ENCODE measurements around the gene RALB. TPM values are rescaled to one million over a fixed set of nuclear protein-coding genes. Genes with fewer than 3 reads are reported as not detected.

RALB gene
- total RNA-seq, 4 donors from 2014 or later, result 20.1 to 45.0 (median 30.4) TPM

DNA sequence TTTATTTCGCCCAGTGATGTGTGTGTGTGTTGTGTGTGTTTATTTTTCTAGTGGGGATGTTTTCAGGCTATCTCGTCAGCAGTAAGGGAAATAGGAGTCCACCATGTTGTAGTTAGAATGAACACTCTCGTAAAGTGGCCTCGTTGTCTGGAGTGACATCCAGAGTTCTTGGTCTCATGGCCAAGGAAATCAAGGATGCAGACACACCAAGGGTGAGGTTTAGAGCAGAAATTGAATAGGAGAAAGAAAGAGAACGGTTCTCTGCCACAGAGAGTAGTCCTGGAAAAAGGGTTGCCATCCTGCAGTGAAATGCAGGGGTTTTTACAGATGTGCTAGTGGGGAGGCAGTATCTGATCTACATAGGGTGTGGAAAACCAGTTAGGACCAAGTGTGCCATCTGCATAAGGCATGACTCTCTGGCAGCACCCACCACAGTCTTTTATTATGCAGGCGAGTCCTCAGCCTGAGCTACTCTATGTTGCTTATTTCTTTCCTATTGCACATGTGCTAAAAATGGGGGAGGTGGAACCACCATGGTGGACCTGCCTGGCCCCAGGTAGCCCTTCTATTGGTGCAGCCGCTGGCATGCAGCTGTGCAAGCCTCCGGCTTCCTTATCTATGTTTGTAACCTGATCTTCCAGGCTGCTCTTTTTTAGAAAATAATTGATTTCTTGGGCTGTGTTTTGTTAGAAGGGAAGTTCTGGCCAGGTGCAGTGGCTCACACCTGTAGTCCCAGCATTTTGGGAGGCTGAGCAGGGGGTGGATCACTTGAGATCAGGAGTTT is 23.2 kb downstream of the RALB start:
- Histone ChIP-seq H3K36me3 (peaks cover 0 to 22% of the 10 kb centered on the region in 2 donors), H3K9me3 (no peaks in the 10 kb centered on the region), H3K27ac (no peak overlapping the region), H3K4me3 (no peak overlapping the region), H3K4me1 (peaks cover 0 to 8% of the 10 kb centered on the region in 2 donors), H3K27me3 (no peaks in the 10 kb centered on the region)
- ATAC-seq (no peak), DNase-seq (no peak)
- intact Hi-C loops (cut with DNase I; ENCODE audit: low total_unique reads) (no loop called here), in situ Hi-C loops (cut with MboI; ENCODE audit: low sequenced_read_pairs in 4 of 4) (no loop called here)
- TF ChIP-seq, protein P1, sequence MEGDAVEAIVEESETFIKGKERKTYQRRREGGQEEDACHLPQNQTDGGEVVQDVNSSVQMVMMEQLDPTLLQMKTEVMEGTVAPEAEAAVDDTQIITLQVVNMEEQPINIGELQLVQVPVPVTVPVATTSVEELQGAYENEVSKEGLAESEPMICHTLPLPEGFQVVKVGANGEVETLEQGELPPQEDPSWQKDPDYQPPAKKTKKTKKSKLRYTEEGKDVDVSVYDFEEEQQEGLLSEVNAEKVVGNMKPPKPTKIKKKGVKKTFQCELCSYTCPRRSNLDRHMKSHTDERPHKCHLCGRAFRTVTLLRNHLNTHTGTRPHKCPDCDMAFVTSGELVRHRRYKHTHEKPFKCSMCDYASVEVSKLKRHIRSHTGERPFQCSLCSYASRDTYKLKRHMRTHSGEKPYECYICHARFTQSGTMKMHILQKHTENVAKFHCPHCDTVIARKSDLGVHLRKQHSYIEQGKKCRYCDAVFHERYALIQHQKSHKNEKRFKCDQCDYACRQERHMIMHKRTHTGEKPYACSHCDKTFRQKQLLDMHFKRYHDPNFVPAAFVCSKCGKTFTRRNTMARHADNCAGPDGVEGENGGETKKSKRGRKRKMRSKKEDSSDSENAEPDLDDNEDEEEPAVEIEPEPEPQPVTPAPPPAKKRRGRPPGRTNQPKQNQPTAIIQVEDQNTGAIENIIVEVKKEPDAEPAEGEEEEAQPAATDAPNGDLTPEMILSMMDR (IDR thresholded peaks at IDR 0.05 in 4 of 5, conservative IDR thresholded peaks at IDR 0.05 in 1 of 5), result no peak
- TF ChIP-seq POLR2A (IDR thresholded peaks at IDR 0.05), result no peak

DNA sequence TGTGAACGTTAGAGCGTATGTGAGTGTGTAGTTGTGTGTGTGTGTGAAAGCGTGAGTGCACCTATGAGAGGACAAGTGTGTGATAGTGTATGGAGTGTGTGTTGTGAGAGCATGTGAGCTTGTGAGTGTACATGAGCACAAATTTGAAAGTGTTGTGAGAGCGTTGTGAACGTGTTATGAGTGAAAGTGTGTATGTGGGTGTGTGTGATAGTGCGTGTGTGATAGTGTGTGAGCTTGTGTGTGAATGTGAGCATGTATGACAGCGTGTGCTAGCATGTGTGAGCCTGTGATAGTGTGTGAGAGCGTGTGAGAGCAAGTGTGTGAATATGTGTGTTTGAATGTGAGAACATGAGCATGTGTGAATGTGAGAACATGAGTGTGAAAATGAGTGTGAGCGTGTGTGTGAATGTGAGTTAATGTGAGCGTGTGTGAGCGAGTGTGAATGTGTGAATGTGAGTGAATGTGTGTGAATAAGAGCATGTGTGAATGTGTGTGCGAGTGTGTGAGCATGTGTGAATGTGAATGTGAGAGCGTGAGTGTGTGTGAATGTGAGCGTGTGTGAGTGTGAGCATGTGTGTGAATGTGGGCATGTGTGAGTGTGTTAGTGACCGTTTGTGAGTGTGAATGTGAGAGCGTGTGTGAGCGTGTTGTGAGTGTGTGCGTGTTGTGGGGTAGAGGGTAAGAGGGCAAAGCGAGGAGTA is 25.0 kb downstream of the RALB start:
- Histone ChIP-seq H3K4me1 (peaks cover 0 to 8% of the 10 kb centered on the region in 2 donors), H3K9me3 (no peaks in the 10 kb centered on the region), H3K36me3 (peaks cover 0 to 22% of the 10 kb centered on the region in 2 donors), H3K27me3 (no peaks in the 10 kb centered on the region), H3K27ac (no peak overlapping the region), H3K4me3 (no peak overlapping the region)
- DNase-seq (no peak), ATAC-seq (no peak)
- in situ Hi-C loops (cut with MboI; ENCODE audit: low sequenced_read_pairs in 4 of 4) (no loop called here), intact Hi-C loops (cut with DNase I; ENCODE audit: low total_unique reads) (no loop called here)
- TF ChIP-seq, protein P1 (IDR thresholded peaks at IDR 0.05 in 4 of 5, conservative IDR thresholded peaks at IDR 0.05 in 1 of 5), result no peak
- no peak for TF ChIP-seq POLR2A (IDR thresholded peaks at IDR 0.05)

DNA sequence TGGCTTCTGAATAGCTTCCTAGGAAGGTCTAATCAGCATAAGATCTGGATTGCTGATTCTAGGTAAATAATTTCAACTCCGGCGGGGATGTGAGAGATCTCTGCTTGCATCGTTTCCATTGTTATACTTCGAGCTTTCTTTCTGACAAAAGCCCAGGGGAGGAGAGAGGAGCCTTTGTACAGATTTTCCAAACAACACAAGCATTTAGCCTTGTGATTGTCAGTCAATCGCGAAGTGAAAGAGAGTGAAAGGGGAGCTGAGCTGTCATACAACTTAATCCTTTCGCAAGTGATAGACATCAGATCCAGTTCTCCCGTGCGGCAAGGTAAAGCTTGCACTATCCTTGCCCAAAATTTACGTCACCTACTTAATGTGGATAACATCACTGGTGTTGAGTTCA is 26.2 kb downstream of the RALB start:
- Histone ChIP-seq H3K36me3 (peaks cover 0 to 22% of the 10 kb centered on the region in 2 donors), H3K4me3 (no peak overlapping the region), H3K4me1 (no peaks in the 10 kb centered on the region), H3K9me3 (no peaks in the 10 kb centered on the region), H3K27ac (no peak overlapping the region), H3K27me3 (no peaks in the 10 kb centered on the region)
- in situ Hi-C loops (cut with MboI; ENCODE audit: low sequenced_read_pairs in 4 of 4) (no loop called here), intact Hi-C loops (cut with DNase I; ENCODE audit: low total_unique reads) (no loop called here)
- ATAC-seq (no peak), DNase-seq (no peak)
- no peak for TF ChIP-seq POLR2A (IDR thresholded peaks at IDR 0.05)
- TF ChIP-seq, protein P1 (IDR thresholded peaks at IDR 0.05 in 4 of 5, conservative IDR thresholded peaks at IDR 0.05 in 1 of 5), result no peak

DNA sequence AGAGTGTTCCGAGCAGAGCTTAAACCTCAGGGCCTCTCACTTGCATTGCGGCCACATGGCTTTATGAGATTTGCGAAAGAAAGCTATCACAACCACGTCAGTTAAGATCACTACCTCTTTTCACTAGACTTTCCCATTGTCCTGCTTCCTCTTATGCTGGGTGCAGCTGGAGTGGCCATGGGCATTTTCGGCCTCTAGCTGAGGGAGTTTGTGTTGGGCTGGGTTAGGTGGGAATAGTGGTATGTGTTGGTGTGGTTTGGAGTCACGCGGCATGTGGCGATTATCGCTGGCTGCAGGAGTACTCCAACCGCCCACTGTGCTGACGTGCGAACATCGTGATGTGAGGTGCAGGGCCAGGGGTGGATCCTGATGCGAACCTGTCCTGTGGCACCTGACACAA is 27.1 kb downstream of the RALB start:
- no peak for ATAC-seq
- Histone ChIP-seq H3K27me3 (no peaks in the 10 kb centered on the region), H3K9me3 (no peaks in the 10 kb centered on the region), H3K4me3 (no peak overlapping the region), H3K36me3 (peaks cover 0 to 22% of the 10 kb centered on the region in 2 donors), H3K27ac (no peak overlapping the region), H3K4me1 (no peaks in the 10 kb centered on the region)
- DNase-seq, result no peak
- intact Hi-C loops (cut with DNase I; ENCODE audit: low total_unique reads) (no loop called here), in situ Hi-C loops (cut with MboI; ENCODE audit: low sequenced_read_pairs in 4 of 4) (no loop called here)
- TF ChIP-seq, protein P1 (IDR thresholded peaks at IDR 0.05 in 4 of 5, conservative IDR thresholded peaks at IDR 0.05 in 1 of 5), result no peak
- TF ChIP-seq POLR2A (IDR thresholded peaks at IDR 0.05), result no peak
